NCI-H446 (cell line): Measurements from ENCODE around the gene PMEPA1.

Experiments
- DNase-seq, 2 experiments: peaks; one replicate each; lab custom pipeline; 2025; lab: John Stamatoyannopoulos, UW

PMEPA1 gene

DNA sequence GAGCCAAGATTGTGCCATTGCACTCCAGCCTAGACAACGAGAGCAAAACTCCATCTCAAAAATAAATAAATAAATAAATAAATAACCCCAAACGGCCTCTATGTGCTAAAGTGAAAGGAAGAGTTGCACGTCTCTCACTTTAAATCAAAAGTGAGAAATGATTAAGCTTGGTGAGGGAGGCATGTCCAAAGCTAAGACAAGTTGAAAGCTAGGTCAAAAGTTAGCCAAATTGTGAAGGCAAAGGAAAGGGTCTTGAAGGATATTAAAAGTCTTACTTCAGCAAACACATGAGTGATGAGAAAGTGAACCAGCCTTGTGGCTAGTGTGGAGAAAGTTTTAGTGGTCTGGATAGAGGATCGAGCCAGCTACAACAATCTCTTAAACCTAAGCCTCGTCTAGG, 103.9 kb downstream of the PMEPA1 start:
- no peak for DNase-seq

DNA sequence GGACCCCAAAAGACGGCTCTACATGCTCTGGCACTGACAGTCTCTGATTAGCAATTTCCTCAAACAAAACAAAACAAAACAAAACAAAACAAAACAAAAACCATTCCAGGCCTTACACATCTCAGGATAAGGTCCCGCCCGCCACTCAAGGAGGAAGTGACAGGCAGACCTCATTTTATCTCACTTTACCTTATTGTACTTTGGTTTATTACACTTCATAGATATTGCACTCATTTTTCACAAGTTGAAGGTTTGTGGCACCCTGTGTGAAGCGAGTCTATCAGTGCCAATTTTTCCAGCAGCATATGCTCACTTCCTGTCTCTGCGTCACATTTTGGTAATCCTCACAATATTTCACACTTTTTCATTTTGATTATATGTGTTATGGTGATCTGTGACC, 104.8 kb downstream of the PMEPA1 start:
- no peak for DNase-seq

DNA sequence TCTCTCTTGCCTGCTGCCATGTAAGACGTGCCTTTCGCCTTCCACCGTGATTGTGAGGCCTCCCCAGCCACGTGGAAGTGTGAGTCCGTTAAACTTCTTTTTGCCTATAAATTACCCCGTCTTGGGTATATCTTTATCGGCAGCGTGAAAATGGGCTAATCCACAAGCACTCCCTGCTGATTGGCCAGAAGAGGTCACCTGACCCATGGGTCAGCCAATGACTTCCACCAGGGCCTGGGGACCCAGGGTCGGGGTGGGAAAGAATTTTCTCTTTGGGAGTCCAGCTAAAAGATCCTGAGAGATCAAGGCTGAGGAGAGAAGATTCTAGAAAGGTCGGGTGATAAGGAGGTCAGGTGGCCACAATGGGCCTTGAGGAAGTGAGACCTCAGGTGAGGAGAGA, 106.7 kb downstream of the PMEPA1 start:
- DNase-seq = no peak

DNA sequence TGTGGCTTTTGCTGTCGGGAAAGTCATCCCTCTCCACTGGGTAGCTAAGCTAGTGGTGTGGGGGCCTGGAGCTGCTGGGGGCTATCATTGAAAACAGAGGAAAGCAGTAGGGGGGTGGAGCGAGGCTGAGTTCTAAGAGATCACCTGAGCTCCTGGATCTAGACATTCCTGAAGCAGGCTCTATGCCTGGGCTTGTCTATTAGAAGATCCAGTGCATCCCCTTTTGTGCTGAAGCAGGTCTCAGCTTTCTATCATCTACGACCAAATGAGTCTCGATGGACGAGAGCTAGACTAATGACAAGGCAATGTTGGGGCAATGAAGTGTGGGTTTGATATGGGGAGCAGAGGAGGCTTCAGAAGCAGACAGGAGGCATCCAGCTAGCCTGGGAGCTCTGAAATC, 108.1 kb downstream of the PMEPA1 start:
- DNase-seq = no peak

DNA sequence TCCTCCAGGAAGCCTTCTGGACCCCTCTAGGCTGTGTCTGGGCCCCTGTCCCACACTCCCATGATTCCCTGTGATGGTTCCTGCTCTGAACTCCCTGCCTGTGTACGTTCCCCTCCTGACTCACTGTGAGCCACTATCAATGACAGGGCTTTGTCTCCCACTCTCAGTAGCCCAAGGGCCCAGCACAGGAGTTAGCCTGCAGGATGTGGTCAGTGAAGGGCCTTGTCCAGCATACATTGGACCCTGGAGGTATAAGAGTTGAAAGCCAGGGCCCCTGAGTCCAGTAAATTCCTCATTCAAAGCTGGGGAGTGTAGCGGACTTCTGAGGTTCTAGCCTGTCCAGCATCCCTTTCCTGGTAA, 108.6 kb downstream of the PMEPA1 start:
- DNase-seq = no peak

DNA sequence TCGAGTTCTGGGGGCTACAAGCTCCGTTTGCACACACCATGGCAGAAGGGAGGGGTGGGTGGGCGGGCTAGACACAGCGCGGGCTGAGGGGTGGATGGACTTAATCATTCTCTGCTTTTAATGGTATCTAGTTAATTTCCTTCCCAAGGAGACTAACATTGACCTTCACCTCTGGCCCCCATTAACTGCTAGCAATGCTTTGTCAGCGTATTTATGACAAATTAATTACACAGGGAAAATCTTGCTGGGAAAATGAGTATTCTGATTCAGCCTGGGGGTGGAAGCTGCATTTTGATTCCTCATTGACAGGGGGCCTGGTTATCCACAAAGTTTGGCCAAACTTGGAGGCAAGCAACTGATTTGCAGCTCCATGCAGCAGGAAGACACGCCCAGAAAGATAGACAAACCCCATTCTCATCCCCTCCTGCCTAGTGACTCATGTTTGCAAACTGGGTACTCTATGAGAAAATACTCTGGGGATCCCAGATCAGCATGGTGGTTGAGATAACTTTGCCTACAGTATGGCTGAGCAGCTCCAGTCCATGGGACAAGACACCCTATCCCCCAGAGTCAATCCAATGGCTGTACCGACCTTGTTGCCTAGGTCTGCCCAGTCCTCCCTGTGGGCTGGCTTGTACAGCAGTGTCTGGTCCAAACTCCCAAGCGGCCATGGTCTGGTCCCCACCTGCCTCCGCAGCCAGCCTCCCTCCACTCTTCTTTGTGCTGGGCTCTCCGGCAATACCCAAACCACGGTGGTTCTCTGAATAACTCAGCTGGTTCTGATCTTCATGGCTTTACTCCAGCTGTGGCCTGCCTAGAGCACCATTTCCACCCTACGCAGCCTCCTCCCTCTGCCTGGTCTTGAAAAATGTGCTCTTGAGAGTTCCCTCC, 109.2 kb downstream of the PMEPA1 start:
- no peak for DNase-seq

DNA sequence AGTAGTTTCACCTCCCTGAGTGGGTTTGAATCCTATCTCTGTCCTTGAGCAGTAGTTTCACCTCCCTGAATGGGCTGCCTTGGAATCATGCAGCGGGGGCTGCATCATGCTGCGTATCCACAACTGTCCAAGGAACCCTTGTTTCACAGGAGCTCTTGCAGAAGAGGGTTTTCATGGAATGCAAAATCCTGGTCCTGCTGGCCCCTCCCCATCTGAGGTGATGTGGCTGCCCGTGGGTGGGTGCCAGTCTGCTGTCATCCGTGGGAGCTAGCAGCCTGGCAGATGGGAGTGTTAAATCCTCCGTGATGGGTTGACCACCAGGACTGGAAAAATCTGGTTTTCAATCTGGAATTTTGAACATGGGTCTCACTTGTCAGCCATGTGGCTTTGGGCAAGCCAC, 111.3 kb downstream of the PMEPA1 start:
- no peak for DNase-seq
